HG03469 (cell line): ENCODE measurements around the gene BOK.
"Not testable (repeated sequence)": the region's sequence is repeated elsewhere in the genome, so short reads cannot be mapped to it uniquely, and the experiment has no call there.

Source experiments
- ATAC-seq: cut with Tn5 transposase; IDR thresholded peaks from one replicate; pipeline ENCODE4 v1.9.1; 2021; ENCODE audit warnings: mild to moderate bottlenecking, moderate library complexity, moderate number of reproducible peaks; ENCODE audit not compliant: unreplicated experiment

The BOK gene

DNA sequence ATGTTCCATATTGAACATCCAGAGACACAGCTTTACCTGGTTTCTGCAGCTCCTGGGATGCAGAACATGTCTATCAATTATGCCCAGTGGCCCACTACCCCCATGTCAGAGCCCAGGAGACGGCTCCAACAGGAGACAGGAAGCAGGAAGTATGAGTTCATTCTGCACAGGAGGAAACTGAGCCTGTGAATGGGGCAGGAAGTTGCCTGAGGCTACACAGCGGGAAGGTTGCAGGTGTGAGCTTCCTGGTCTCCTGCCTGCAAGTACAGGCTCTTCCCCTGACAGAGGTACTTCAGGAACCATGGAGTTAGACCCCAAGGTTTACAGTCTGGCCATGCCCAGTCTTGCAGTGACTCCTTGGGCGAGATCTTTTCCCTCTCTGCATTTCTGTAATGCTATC, 2.8 kb upstream of the BOK start:
- ATAC-seq: no peak

DNA sequence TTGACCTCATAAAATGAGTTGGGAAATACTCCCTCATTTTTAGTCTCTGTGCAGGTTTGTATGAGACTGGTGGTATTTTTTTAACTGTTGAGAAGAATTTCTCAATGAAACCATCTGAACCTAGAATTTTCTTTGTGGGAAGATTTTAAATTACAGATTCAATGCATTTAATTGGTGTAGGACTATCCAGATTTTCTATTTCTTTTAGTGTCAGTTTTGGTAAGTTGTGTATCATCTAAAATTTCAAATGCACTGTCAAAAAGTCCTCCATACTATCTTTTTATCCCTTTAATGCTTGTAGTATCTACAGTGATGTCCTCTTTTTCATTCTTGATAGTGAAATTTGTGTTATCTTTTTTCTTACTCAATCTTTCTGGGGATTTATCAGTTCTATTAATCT, 1.8 kb upstream of the BOK start:
- no peak for ATAC-seq

DNA sequence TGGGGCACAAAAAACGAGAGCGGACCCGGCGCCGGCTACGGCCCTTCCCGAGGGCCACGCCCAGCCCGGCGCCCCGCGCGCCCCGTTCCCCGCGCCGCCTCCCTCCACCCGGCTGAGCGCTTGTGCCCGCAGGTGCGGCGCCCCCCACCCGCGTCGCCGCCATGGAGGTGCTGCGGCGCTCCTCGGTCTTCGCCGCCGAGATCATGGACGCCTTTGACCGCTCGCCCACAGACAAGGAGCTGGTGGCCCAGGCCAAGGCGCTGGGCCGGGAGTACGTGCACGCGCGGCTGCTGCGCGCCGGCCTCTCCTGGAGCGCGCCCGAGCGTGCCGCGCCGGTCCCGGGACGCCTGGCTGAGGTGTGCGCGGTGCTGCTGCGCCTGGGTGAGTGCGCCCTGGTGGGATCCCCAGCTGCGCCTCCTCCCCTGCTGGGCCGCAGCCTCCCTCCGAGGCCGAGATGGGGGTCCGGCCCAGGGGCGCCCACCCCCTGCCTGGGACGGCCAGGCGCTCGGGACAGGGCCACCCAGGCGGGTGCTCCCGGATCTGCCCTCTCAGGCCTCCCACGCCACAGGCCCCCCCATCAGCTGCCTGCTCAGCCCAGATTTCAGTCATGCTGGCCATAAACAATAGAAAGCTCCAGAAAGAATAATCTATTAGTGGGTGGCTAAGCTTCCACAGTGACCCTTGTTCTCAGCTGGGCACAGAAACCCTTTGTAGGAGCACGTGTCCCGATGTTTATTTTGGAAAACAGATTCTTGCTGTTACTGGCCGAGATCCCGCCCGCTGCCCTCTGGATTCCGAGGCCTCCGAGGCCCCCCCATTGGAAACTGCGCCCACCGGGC, 997 bp downstream of the BOK start:
- ATAC-seq: no peak

DNA sequence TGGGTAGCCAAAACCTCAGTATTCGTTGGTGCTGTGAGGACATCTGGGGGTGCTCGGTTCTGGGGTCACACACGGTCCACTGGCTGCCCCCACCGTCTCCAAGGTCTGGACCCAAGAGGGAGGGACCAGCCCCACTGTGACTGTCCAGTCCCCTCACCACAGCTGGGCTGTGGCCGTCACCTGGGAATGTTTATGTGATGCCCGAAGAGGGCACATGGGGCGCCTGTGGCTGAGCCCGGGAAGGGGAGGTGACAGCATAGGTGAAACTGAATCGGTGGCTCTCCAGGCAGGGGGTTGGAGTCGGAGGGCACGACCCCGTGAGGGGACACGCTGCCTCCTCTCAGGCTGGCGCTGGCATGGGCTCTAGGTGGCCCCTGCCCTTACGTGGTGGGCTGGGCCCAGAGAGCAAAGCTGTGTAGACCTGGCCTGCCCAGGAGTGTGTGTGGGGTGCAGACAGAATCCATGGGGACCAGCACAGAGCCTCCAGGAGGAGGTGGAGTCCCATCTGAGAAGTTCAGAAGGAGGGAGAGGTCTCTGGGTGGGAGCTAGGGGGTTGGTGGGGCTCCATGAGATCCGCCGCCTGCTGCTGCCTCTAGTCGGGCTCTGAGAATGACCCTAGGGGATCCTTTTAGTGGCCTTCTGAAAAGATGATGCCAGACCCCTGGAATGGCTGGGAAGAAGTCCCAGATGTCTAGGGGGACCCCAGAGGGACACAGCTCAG, 1.8 kb downstream of the BOK start:
- ATAC-seq: no peak

DNA sequence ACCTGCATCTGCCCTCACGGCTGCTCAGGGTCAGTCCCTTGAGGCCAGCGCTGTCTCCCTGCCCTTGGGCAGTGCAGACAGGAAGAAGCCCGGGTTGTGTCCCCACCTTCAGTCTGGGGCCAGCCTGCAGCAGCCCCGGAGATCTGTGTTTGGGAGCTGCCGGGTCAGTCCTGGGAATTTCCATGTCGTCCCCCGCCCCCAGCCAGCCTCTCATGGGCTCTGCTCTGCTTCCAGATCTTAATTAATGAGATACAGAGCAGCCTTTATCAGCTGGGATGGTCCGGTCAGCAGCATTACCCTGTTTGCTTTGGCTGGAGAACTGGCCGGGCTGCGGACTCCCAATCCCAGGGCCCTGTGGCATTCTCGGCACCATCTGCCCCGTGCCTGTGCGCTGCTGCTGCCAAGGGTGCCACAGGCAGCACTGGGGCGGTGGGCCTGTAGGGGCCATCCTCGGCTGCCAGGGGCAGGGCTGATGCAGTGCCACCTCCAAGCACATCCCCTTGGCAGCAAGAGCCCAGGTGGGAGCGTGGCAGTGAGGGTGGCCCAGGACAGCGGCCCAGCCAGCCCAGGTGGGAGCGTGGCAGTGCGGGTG, 2.4 kb downstream of the BOK start:
- ATAC-seq: no peak

DNA sequence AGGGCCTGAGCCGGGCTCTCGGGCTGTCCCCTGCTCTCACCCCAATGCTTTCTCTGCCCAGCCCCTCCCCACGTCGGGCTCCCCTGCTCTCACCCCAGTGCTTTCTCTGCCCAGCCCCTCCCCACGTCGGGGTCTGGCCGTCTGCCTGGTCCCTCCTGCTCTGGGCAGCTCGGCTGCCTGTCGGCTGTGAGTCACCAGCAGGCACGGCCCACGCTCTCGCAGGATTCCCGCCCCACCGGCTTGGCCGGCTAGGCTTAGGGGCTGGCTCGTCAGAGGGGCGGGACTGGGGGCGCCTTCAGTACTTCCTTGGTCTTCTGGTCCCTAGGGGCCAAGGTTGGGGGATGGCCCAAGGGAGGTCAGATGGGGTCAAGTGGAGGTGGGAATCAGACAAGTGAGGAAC, 3.3 kb downstream of the BOK start:
- no peak for ATAC-seq

DNA sequence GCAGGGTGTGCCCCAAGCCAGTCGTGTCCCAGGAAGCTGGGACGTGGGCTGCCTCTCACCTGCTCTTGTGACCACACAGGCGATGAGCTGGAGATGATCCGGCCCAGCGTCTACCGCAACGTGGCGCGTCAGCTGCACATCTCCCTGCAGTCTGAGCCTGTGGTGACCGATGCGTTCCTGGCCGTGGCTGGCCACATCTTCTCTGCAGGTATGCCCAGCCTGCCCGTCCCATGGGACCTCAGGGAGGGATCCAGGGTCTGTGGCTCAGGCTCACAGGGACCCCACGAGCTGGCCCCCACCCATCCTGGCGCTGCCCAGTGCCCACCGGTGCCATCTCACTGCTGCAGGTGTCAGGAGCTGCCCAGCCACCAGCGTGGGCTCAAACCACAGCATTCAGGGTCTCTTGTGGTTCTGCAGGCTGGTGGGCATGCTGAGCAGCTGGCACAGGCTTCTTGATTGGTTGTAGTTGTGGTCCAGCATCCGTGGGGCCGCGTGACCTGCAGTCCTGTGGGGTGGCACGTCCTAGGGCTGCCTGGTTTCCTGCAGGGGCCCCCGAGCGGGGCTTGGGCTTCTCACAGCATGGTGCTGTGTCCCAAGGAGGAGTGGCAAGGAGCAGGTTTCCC, 3.8 kb downstream of the BOK start:
- no peak for ATAC-seq

DNA sequence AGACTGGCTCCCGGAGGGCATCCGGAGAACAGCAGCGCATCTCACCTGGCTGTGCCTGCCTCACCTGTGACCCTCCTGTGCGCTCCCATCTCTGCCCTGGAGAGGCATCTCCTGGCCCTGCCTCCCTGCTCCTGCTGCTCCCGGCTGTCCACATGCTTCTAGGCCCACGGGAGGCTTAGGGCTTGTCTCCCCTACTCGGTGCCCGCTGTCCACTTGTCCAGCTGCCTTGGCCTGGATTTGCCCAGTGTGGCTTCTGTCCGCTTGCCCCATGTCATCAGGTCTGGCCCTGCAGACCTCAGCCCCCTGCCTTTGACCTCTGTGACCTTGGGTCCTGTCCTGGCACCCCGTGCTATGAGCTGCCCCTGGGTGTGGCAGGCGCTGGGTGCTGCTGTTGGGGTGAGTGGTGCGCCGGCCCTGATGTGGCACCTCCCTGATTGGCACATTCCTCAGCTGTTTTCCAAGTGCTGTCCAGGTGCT, 4.5 kb downstream of the BOK start:
- ATAC-seq: no peak

DNA sequence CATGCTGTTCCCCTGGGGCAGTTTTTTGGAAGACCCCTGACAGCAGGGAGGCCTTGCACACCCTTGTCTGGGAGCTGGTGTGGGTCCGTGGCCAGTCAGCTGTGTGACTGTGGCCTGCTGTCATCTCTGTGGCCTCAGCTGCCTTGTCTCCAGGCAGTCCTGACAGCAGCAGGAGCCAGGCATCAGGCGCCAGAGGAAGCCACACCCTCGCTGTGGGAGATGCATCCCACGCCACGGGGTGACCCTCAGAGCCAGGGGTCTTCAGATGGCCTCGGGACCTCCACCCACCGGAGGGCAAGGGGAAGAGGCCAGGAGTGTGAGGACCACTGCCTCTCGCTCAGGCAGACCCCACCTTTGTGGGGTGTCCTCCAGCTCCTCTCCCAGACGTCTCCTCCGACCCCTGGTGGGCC, 5.0 kb downstream of the BOK start:
- ATAC-seq: no peak

DNA sequence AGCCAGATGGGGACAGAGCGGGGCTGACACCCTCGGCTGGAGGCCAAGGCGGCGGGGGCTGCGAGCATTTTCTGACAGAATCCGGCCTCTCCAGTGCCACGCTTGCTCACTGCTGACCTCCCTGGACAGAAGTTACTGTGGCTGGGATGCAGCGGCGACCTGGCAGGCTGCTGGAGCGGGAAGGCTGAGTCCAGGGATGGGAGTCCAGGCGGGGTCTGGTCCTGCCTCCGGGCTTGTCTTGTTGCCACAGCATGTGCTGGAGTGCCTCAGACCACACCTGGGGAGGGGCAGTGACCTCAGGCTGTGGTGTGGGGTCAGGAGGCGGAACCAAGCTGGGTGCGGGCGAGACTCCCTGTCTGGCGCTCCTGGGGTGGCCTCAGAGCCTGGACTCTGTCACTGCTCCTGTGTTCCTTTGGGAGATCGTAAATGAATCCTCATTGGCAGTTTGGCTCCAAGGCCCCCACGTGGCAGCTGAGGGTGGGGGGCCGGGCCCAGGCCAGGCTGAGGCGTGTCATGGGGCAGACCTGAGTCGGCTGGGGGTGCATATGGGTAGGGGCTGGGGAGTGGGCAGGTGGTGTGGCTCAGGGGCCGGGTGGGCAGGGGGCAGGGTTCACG, 5.5 kb downstream of the BOK start:
- no peak for ATAC-seq

DNA sequence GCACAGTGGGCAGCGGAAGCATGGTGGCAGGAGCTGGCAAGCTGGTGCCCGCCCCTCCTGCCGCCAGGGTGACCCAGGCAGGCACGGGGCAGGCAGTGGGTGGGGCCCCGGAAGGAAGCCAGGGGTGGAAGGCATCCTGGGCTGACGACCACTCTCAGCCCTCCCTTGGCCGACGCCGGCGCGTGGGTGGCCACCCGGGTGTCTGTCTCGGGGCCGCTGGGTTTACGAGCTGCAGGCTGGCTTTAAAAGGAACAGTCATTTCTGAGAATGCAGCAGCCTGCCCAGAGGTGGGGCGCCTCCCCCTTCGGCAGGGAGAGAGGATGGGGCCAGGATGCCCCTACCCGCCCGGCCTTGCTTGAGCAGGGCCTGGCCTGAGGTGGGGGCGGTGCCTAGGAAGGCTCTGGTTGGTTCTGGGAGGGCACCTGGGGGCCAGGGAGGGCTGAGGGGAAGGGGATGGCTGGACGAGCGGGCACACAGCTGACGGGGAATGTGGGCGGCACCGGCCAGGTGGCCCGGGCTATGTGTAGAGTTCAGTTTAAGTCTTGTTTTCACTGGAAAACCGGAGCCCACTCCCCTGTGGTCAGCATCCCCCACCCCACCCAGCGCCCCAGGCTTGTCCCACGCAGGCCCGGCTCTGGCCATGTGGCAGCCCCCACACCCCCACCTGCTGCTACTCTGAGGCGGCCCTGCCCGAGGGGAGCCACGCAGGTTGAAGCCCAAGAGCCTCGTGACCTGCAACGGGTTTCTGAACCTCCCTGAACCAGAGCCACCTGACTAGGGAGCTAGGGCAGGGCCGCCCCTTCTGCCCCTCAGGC, 6.3 kb downstream of the BOK start:
- no peak for ATAC-seq

DNA sequence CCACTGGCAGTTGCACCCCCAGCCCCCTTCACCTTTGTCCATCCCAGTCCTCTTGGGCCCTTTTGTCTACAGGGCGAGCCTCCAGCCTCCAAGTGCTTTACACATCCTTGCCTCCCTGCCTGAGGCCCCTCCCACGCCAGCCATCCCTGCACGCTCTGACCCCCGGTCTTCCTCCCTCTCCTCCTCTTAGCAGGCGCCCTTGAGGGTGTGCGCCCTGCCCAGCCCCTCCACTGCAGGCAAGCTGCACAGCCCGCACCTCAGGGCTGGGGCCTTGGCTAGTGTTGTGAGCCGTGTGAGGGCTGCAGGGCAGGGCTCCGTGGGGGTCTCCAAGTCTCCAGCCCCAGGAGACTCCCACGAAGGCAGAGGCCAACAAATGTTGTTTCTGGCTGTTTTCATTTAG, 6.9 kb downstream of the BOK start:
- no peak for ATAC-seq

DNA sequence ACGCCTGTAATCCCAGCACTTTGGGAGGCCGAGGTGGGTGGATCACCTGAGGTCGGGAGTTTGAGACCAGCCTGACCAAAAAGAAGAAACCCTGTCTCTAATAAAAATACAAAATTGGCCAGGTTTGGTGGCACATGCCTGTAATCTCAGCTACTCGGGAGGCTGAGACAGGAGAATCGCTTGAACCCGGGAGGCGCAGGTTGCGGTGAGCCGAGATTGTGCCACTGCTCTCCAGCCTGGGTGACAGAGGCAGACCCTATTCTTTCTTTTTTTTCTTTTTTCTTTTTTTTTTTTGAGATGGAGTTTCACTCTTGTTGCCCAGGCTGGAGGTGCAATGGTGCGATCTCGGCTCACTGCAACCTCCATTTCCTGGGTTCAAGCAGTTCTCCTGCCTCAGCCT, 7.5 kb downstream of the BOK start:
- ATAC-seq: not testable (repeated sequence)

DNA sequence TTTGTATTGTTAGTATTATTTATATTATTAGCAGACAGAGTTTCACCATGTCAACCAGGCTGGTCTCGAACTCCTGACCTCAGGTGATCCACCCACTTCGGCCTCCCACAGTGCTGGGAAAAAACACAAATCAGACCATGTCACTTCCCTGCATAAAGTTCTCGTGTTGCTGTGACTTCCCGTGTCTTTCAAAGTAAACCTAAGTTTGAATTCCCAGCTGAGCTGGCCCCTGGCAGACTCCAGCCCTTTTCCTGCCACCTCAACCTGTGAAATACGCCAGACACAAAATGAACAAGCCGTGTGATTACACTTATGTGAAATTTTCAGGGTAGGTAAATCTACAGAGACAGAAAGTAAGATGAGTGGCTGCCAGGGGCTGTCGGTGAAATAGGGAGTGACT, 7.9 kb downstream of the BOK start:
- no peak for ATAC-seq

DNA sequence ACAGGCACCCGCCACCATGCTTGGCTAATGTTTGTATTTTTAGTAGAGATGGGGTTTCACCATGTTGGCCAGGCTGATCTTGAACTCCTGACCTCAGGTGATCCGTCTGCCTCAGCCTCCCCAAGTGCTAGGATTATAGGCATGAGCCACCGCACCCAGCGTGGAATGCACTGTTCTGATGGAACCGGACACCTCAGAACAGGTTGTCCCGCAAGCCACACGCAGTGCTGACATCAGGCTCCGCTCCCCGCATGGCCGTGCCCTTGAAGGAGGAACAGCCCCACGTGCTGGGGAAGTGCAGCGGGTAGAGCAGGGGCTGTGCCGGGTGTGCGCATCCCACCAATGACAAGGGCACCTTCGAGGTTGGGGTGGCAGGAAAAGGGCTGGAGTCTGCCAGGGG, 8.7 kb downstream of the BOK start:
- not testable (repeated sequence) for ATAC-seq

DNA sequence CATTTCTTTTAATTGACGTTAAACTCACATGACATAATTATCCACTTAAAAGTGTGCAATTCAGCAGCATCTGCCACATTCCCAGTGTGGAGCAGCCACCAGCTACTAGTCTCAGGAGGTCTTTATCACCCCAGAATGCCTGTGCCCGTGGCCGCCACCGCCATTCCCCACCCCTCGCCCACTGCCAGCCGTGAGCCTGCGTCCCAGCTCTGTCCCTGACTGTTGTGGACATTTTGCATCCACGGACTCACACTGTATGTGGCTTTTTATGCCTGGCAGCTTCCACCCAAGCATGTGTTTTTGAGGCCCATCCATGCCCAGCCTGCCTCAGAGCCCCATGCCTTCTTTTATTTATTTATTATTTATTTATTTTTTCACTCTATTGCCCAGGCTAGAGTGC, 9.2 kb downstream of the BOK start:
- no peak for ATAC-seq

DNA sequence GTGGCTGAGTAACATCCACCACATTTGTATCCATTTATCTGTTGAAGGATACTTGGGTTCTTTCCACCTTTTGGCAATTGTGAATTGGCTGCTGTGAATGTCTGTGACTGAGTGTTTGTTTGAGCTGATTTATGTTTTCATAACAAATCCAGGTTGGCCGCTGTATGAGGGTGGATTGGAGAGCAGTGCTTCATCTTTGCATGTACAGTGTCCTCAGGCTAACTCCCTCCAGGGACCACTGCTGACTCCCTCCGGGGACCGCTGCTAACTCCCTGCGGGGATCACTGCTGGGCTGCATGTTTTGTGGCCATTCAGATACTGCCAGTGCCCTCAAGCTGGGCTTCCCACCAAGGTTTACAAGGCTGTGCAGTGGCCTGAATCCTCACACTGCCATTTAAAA, 10.2 kb downstream of the BOK start:
- no peak for ATAC-seq

DNA sequence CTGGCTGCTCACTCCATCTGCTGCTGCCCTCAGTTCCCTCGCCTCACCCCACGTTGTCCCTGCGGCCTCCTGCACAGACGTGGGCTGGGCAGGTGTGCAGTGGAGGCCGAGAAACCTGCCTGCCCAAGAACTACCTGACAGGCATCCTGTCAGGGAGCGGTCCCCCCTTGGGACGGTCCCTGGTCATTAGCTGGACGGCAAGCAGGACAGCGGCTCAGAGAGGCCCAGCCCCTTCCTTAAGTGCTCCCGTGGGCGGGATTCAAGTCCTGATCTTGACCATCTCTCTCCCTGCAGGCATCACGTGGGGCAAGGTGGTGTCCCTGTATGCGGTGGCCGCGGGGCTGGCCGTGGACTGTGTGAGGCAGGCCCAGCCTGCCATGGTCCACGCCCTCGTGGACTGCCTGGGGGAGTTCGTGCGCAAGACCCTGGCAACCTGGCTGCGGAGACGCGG, 11.3 kb downstream of the BOK start:
- ATAC-seq: no peak

DNA sequence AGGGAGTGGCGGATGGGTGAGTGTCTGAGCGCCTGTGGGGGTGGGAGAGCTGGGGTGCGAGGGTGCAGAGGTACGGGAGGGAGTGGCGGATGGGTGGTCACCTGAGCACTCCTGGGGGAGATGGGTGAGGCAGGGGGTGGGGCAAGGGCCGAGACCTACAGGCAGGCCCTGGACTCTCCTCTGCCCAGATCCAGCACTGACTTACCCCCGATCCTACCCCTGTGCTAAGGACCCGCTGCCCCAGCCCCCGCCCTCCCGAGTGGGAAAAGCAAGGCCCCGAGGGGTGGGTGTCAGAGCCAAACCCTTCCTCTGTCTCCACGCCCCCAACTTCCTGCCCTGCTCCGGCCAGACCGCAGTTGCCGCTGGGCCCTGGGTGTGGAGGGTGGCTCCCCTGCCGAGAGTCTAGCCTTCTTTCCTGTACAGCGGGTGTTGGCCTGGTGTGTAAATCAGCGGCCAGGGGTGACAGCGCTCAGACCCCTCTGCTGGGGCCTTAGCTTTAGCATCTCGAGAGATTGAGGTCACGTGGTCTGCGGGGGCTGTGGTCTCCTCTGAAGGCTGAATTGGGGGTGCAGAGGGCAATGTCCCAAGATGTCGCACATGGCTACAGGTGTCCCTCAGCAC, 12.5 kb downstream of the BOK start:
- no peak for ATAC-seq
